NCI-H345 (cell line): Measurements from ENCODE around the gene ZNRF3.
A peak's percentile ranks its signal among the peaks of the same experiment; 100 is the strongest.
"Not testable (repeated sequence)": the region's sequence is repeated elsewhere in the genome, so short reads cannot be mapped to it uniquely, and the experiment has no call there.

Experiments
- DNase-seq: peaks from one replicate; lab custom pipeline; 2025; lab: John Stamatoyannopoulos, UW

Gene ZNRF3

GRCh38 chr22:28882878-28883656 lies at the start of gene ZNRF3:
Gene ZNRF3, plus strand, starts transcription at chr22:28883572. Its CDS starts 195 bp downstream, at chr22:28883767.
- DNase-seq, result peak; percentile 86

DNA sequence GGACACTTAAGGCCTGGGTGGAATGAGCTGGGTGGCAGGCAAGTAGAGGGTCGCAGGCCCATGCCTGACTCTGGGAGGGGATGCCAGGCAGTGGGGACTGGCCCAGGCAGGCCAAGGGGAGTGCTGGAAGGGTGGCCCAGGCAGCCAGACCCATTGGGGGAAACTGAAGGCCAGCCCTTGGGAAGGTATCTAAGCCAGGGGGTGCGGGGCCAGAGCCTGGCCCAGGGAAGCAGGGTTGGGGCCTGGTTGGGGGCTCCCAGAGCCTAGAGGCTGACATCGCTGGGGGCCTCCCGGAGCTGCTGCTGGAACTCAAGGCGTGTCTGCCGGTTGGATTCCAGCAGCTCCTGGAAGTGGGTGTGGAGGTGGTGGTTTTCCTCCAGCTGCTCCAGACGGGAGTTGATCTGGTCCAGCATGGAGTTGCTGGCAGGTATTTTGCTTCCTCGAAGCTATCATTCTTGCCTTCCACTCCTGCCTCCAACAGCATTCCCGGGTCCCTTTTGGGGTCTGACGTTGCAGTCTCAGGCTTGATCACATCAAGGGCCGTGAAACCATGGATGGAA lies 47.7 kb upstream of the ZNRF3 start:
- DNase-seq, result no peak

GRCh38 chr22:28837640-28838039 lies 45.7 kb upstream of the ZNRF3 start:
- no peak for DNase-seq

GRCh38 chr22:28838971-28839370 lies 44.4 kb upstream of the ZNRF3 start:
- no peak for DNase-seq

- no peak for DNase-seq
These were observed 42.3 kb upstream of the ZNRF3 start for GRCh38 chr22:28841111-28841510.

DNA sequence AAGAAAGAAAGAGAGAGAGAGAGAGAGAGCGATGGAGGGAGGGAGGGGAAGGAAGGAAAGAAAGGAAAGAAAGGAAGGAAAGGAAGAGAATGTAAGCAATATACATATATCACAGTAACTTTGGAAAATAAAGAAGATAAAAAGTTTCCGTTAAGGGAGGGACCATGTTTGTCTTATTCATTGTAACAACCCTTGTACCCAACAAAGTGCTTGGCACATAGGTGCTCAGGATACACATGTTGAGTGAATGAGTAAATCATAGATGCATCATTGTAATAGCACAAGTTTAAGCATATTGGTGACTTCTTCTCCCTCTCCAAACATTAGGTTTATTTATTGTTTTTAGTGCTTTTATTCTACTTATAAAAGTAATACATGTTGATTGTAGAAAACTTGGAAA lies 39.7 kb upstream of the ZNRF3 start:
- DNase-seq, result no peak

DNA sequence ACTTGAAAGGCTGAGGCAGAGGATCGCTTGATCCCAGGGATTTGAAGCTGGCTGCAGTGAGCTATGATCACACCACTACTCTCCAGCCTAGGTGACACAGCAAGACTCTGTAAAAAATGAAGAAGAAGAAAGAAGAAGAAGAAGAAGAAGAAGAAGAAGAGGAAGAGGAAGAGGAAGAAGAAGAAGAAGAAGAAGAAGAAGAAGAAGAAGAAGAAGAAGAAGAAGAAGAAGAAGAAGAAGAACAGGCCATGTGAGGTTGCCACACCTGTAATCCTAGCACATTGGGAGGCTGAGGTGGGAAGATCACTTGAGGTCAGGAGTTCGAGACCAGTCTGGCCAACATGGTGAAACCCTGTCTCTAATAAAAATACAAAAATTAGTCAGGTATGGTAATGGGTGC lies 39.1 kb upstream of the ZNRF3 start:
- not testable (repeated sequence) for DNase-seq

DNA sequence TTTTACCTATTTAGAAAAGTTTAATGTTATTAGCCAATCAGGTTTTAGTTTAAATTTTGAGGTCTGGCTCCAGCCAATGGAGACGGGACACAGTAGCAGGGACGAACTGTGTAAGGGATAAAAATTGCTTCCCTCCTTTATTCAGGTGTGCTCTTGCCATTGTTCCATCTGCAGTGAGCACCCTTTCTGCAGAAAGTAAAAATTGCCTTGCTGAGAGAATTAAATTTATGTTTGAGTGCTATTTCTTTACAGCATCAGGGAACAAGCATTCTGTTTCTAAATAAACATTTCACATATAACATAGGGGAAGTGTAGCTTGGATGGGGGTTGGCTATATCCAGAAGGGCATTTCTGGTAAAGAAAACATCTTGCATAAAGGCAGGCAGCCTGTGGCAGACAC lies 36.4 kb upstream of the ZNRF3 start:
- DNase-seq, result no peak

DNA sequence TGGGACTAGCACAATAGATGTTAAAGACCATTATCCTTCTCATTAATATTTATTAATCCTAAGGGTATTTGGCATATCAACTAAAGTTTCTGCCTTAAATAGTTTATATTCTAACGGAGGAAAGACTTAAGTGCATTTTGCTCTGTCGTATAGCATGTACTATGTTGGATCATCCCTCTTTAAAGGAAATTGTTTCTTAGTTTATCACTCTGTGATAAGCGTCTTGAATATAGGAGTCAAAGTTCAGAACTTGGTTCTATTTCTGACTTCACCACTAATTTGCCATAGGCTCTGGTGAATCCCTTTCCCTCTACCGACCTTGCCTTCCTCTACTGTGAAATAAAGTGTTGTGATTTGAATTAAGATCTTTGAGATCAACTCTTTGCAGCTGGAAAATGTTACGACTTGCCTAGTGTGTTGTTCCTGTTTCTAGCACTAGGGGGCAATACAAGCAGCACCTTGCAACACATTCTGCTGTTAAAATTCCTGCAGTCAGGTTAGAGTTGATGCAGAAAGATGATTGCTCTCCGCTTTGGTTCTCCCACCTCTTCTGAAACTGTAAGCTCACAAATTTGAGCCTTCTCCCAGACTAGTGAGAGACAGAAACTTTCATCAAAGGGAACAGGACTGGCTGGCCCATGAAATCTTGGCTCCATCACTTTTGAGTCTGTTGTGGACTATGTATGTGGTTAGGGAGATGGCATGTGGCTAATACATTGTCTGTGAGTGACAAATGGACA lies 27.8 kb upstream of the ZNRF3 start:
- DNase-seq, result peak; percentile 40

DNA sequence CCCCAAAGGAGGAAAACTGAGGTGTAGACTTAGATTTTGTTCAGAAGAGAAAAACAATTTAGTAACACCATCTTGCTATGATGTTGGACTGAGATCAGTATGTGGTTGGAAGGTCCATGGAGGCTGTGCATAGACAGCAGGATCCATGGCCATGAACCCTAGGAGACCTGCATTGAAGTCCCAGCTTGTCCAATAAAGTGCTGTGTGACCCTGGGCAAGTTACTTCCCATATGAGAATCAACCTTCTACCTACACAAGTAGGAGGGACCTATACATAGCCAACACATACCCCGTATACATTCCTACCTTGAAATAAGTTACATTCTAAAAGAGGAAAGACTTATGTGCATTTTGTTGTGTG lies 27.3 kb upstream of the ZNRF3 start:
- DNase-seq, result no peak

- no peak for DNase-seq
These were observed 26.1 kb upstream of the ZNRF3 start for GRCh38 chr22:28857288-28857687.

DNA sequence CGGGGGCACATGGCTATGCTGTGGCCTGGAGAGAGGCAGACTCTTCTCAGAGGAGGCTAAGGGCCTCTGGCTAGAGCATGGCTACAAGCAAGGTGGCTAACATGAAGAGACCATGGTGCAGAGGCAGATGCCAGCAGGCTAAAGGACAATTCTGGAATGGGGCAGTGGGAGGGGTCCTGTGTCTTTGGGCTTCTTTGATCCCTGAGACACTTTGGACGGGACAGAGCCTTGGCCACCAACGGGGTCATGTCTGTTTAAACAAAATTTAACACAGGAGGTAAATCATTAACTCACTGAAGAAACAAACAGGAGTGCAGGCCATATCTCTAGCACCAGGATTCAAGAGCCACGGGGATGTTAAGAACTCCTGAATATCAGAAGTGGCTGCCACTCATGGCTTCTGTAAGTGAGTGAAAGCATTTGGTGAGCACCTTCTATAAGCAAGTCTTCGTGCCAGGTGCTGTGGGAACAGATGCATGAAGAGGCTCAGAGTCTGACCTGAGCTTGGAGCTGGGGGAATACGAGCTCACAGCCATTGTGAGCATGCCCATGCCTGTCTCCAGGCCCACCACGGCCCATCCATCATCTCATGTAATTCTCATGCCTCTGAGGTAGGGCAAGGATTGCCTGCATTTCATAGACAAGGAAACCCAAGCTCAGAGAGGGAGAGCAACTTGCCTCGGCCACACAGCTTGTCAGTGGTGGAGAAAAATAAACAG lies 18.3 kb upstream of the ZNRF3 start:
- no peak for DNase-seq

DNA sequence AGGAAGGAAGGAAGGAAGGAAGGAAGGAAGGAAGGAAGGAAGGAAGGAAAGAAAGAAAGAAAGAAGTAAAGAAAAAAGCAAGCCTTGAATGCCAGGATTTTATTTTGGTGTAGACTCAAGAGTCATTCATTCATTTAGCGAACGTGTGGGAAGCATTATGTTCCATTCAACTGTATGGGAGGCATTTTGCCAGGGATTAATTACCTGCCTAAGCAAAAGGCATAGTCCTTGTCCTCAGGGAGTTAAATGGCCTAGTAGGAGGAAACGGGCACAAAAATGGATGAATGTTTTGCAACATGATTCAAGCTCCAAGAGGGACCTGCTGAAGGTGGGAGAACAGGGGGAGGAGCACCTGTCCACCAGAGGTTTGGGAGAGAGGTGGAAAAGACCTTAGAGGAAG lies 16.2 kb upstream of the ZNRF3 start:
- no peak for DNase-seq

GRCh38 chr22:28868389-28868788 lies 15.0 kb upstream of the ZNRF3 start:
- DNase-seq, result not testable (repeated sequence)

GRCh38 chr22:28869736-28870135 lies 13.6 kb upstream of the ZNRF3 start:
- no peak for DNase-seq

- no peak for DNase-seq
These were observed 10.0 kb upstream of the ZNRF3 start for GRCh38 chr22:28873183-28873963.

- DNase-seq, result no peak
These were observed 9.3 kb upstream of the ZNRF3 start for GRCh38 chr22:28874061-28874460.

GRCh38 chr22:28874811-28875320 lies 8.5 kb upstream of the ZNRF3 start:
- no peak for DNase-seq

DNA sequence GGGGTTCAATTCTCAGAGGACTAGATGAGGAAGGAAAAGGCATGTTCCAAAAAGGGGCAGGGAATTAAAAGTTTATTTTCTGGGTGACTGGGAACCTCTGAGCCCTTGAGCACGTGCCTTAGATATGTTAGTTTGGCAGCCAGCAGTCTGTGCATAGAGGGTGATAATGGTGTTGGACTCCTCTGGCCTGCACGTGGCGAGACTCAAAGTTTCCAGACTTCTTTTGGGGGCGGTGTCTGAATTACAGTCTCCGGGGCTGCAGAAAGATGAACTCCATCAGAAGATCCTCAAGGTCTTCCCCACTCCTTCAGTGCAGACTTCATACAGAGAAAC lies 861 bp upstream of the ZNRF3 start:
- DNase-seq, result no peak

DNA sequence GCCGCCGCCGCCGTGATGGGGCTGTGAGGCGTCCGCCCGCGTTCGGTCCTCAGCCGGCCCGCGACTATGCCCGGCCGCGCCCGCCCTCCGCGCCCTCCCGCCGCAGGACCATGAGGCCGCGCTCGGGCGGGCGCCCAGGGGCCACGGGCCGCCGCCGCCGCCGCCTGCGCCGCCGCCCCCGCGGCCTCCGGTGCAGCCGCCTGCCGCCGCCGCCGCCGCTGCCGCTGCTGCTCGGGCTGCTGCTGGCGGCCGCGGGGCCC lies 215 bp downstream of the ZNRF3 start:
- no peak for DNase-seq

DNA sequence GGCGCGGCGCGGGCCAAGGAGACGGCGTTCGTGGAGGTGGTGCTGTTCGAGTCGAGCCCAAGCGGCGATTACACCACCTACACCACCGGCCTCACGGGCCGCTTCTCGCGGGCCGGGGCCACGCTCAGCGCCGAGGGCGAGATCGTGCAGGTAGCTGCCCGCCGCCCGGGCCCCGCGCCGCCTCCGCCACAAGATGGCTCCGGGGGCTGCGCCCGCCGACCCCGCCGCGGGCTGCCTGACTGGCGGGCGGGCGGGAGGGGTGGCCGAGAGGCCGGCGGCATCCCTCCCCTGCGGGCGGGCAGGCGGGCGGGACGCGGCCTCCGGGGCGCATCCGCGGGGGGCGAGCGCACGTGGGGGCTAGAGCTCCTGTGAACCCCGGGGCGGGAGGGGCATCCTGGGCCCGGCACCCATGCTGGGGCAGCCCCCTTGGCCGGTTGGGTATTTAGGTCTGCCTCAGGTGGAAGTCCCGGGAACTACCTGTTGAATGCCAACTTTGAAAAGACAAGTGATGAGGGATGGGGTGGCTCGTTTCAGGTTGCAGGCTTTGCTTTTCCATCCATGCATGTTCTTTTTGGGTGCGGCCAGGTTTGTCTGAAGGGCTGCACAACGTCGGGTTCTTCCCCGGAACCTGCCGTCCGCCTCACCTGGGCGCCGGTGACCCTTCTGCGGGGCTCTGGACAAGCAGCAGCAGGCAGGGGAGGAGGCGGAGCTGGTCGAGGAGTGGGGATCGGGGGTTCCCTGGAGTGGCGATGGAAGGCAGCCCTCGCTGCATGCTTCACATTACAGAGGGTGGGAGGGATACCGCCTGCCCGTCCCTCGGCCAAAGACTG lies 760 bp downstream of the ZNRF3 start:
- peak; percentile 33 for DNase-seq
